Testis (tissue), 2 donors: ENCODE data around the gene HEATR5A.
"Not testable (repeated sequence)": the region's sequence is repeated elsewhere in the genome, so short reads cannot be mapped to it uniquely, and the experiment has no call there.

Experiments used
- CTCF ChIP-seq, 3 experiments: fragments of 450-650 bp in 2 of 3; fragments of 200-600 bp in 1 of 3; sonication (generic) in 1 of 3; IDR thresholded peaks; one replicate each; pipeline ENCODE4 v1.5.1; 2016 to 2019; ENCODE audit warnings: antibody characterized with exemption in 3 of 3, mild to moderate bottlenecking in 2 of 3, moderate library complexity in 1 of 3
- POLR2A ChIP-seq: fragments of 450-650 bp; IDR thresholded peaks from one replicate; pipeline ENCODE4 v1.6.1; 2017; ENCODE audit warnings: antibody characterized with exemption, mild to moderate bottlenecking, moderate library complexity

GRCh38 chr14:31361761-31362160 is 58.6 kb downstream of the HEATR5A start:
- TF ChIP-seq CTCF (IDR thresholded peaks at IDR 0.05); POLR2A: not testable (repeated sequence)
